GM10847 (cell line): ENCODE data around the gene ATP2C1.

Experiments
- POLR2A ChIP-seq: IDR thresholded peaks from 2 replicates; pipeline ENCODE4 v1.6.1; 2011; ENCODE audit not compliant: insufficient read length; ENCODE audit errors: extremely low read depth

Gene ATP2C1

DNA sequence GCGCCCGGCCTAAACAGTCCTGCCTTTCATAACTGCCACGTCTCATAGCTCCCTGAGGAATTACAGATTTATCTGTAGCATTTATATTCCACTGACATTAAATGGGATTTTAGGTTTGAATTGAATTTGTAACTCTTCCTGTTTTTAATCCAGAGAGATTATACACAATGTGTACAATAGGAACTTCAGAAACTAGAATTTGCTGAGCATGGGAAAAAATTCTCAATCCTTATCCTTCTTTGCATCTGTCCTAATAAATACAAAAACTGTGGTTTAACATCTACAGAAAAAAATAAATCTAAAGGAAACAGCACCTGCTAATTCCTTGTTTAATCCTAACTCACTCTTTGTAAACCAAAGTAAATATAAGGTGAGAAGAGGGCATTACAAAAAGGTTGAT is 135.0 kb downstream of the ATP2C1 start:
- no peak for TF ChIP-seq POLR2A

DNA sequence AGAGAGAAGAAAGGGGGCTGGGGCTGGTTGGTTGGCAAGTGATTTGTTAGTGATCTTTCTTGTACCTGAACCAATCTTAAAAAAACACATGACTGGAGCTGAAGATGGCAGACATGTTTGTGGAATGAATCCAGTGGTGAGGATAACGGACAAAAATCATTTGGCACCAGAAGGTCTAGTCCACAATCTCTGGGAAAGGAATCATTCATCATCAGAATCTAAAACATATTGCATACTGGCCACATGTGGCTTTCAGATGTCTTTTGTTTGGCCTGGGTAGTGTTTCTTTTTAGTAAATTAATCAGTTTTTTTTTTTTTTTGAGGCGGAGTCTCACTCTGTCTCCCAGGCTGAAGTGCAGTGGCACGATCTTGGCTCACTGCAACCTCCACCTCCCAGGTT is 137.8 kb downstream of the ATP2C1 start:
- no peak for TF ChIP-seq POLR2A

DNA sequence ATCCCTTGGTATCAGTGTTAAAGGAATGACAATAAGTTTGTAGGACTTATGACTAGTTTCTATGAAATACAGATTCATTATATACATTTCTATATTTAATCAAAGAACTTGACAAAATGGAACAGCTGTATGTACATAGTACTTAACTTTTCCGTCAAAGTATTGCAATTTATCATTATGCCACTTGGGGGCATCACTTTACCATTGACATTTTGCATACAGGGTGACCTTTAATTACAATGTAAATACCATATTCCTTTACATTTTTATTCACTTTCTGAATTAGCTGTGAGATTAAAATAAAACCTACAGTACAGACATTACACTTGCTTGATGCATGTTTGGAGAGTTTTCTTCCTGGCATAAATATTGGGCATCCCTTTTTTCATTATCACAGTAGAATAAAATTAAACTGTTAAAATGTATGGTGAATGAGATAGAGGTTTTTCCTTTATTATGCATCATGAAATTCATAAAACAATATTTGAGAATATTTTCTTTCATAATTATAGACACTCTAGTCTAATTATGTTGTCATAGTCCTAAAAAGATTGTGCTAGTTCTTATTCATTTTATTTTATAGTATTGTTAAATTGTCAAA is 139.7 kb downstream of the ATP2C1 start:
- no peak for TF ChIP-seq POLR2A

DNA sequence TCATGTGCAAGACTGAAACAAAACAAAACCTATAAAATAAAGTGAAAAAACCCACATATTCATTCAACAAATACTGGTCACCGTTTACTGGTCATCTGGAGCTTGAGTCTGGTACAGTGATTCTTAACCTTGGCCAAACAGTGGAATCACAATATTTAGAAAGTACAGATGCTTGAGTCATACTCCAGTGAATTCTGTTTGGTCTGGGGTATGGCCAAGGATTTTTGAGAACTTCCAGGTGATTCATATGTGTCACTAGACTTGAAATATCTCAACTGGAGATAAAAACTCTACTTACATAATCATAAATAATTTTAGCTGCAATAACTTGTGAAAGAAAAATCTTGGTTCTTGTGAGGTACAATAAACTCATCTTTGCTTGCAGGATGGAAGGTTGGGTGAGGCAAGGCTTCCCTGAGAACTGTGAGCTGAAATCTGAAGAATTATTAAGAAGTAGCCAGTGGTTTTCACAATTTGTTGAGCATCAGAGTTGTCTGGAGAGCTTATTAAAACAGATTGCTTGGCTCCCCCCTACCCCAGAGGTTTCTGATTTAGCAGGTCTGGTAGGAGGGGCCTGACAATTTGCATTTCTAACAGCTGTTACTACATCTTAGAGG is 142.4 kb downstream of the ATP2C1 start:
- TF ChIP-seq POLR2A = no peak

DNA sequence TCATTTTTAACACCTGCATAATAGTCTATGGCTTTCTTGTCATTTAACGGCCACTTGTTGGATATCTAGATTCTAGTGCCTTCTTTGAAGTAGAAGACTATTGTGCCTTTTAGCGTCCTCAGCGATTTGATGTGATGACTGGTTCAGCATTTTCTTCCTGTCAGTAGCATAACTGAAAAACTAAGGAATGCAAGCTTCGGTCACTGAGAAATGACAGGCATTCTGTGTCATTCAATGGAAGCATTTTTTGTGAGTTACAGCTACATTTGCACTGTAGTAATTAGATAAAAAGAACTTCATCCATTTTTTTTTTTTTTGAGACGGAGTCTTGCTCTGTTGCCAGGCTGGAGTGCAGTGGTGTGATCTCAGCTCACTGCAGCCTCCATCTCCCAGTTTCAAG is 143.1 kb downstream of the ATP2C1 start:
- TF ChIP-seq POLR2A = no peak

DNA sequence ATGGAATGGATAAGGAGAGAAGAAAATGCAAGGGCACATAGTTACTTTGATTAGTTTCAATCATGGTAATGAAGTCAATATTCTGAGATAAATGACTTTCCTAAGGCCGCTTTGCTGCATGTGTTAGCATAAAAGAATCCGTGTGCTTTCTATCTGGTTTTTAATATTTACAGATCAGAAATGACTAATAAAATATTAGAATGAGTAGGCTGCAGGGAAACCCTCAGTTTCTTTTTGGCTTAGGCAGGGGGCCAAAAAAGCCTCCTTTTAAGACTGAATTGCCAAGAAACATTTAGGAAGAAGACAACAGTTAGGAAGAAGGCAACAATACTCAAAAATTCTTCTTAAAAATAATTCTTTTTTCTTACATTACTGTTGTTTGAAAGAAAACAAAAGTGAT is 144.4 kb downstream of the ATP2C1 start:
- no peak for TF ChIP-seq POLR2A

DNA sequence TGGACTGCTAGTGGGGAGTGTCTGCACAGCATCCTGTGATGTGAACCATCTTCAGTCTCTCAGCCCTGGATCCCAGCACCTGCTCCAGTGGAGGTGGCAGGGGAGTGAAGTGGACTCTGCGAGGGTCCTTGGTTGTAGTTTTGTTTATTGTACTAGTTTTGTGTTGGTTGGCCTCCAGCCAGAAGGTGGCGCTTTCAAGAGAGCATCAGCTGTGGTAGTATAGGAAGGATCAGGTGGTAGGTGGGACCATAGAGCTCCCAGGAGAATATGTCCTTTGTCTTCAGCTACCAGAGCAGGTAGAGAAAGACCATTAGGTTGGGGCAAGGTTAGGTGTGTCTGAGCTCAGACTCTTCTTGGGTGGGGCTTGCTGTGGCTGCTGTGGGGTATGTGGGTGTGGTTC is 153.7 kb downstream of the ATP2C1 start:
- TF ChIP-seq POLR2A = no peak

DNA sequence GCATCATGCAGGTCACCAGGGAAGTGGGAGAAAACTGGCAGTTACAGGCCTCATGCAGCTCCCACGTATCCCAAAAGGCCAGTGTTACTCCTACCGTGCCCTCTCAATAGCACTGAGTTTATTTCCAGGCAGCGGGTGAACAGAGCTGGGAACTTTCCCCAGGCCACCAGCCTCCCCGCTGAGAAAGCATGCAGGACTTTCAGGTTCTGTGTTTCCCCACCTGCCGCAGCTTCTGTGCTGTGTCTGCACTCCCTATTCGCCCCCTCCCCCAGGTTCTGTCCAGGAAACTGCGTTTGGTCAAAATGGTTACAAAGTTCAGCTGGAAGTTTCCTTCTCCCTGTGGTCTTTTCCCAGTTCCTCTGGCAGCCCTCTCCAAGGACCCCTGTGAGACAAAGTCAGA is 154.1 kb downstream of the ATP2C1 start:
- TF ChIP-seq POLR2A = no peak

DNA sequence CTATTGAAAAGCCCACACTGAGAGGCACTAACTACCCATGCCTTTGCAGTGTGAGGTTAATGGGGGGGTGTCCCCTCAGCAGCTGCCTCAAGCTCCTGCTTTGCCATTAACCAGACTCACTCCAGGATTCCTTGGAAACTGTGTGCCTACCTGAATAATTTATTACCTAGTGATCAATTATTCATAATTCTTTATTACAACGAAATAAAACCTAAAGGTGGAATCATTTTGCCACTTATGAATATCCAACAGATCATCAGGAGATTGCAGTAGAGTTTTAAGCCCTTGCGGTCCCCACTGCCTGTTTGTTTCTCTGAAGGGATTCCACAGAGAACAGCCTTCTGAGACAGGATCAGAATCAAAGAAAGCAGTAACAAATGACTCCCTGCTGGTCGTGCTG is 156.1 kb downstream of the ATP2C1 start:
- no peak for TF ChIP-seq POLR2A

DNA sequence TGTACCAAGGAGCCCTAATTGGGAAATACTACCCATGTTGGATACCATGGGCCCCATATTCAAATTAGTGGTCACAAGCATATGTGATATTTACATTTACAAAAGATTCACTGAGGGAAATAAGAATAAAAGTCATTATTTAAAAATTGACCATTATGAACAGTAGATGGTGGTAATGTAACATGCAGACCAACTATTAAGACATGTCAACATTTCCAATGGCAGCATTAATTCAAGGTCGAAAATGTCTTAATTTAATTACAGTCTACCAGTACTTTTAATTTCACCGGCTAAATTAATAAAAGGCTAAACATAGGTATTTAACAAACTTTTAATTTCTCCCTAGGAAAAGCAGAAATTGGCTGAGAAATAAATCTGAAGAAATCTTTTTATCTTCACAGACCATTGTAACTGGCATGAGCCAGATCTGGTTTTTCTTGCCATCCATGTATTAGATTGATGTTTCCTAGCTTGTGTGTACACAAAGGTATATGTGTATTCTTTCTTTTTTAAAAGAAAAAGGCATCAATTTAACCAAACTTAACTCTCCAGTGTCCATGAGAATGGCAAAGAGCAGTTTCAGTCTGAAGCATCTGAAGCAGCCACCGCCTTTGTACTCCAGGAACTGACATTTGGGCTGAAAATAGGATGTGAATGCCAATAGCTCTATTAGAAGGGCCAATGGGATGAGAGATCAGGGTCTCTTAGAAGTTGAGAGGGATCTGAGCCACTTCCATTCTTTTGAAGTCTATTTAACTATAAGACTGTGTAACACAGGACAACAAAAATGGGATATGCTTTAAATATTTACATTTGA is 159.4 kb downstream of the ATP2C1 start:
- no peak for TF ChIP-seq POLR2A
